Stimulated activated CD4-positive, alpha-beta T cell treated with anti-CD3 and anti-CD28 coated beads, Interleukin-2, amount 100 ng/mL, for 48 hours (primary cell): ENCODE measurements around the gene ARHGEF5.
"Not testable (repeated sequence)": the region's sequence is repeated elsewhere in the genome, so short reads cannot be mapped to it uniquely, and the experiment has no call there.

Experiments
- DNase-seq, 2 donors: peaks; one replicate each; pipeline ENCODE4 v3.0.0-alpha.2; 2020

ARHGEF5 gene

GRCh38 chr7:144384555-144385245, 29.5 kb downstream of the ARHGEF5 start:
- peak; percentile 31 to 35 for DNase-seq

- DNase-seq = no peak
These were observed 31.5 kb downstream of the ARHGEF5 start for GRCh38 chr7:144386741-144387140.

DNA sequence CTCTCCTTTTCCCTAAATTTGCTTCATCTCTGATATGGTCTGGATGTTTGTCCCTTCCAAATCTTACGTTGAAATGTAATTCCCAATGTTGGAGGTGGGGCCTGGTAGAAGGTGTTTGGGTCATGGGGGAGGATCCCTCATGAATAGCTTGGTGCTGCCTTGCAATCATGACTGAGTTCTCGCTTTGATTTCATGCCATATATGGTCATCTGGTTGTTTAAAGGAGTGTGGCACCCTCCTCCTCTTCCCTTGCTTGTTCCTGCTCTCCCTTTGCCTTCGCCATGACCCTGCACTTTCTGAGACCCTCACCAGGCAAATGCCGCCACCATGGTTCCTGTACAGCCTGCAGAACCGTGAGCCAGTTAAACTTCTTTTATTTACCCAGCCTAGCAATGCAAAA, 33.7 kb downstream of the ARHGEF5 start:
- DNase-seq = no peak

DNA sequence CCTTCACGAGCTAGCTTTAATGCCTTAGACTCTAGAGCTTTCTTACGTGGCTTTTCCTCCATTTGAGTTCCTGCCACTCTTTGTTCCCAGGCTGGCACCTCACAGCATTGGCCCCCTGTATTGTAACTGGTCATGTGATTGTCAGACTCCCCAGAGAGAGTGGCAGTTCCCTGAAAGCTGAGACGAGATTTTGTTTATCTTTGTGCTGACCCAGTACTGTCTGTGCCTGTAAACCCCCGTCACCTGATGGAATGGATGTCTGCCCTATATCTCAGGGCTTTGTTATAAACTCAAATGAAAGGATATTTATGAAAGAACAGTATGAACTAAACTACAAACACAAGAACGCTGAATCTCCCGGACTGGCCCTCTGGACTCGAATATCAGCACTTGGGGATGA, 35.3 kb downstream of the ARHGEF5 start:
- no peak for DNase-seq

- DNase-seq = no peak
These were observed 35.8 kb downstream of the ARHGEF5 start for GRCh38 chr7:144391014-144391413.

DNA sequence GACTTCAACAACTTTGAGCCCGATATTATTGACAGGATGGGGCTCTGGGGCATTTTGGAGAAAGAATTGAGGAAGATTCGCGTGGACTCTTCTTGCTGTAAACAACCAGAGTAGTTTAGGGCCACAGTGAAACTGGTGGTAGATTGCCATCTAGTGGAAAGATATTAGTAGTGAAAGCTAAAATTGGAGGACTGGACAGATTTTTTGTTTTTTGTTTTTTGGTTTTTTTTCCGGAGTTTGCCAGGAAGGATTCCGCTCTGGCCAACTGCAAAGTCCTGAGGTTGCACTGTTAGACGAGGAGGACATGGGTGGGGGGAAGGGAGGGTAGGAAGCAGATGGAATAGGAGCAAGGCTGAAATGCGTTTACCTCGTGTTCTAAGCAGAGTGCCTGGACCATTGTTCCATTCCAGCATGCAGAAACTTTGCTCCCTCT, 36.6 kb downstream of the ARHGEF5 start:
- DNase-seq = no peak

- no peak for DNase-seq
These were observed 41.9 kb downstream of the ARHGEF5 start for GRCh38 chr7:144397086-144397485.

- DNase-seq = no peak
These were observed 43.1 kb downstream of the ARHGEF5 start for GRCh38 chr7:144398291-144398690.

GRCh38 chr7:144398911-144399310, 43.7 kb downstream of the ARHGEF5 start:
- DNase-seq = no peak

DNA sequence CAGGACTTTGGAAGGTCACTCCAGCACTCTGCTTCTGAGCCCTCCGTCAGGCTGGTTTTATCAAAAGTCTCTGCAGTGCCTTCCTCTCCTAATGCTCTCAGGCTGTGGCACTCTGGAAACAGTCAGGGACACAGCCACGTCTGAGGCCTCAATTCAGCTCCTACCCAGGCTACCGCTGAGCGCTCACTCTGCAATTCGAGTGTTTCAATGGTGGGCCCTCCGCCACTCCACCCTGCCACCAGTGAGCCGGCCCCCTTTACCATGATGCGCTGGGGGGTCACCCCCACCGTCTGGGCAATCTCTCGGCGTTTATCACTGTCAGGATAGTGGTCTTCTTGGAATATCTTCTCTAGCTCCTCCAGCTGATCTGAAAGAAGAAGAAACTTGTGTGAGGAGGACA, 44.7 kb downstream of the ARHGEF5 start:
- no peak for DNase-seq

GRCh38 chr7:144401490-144401889, 46.3 kb downstream of the ARHGEF5 start:
- no peak for DNase-seq

DNA sequence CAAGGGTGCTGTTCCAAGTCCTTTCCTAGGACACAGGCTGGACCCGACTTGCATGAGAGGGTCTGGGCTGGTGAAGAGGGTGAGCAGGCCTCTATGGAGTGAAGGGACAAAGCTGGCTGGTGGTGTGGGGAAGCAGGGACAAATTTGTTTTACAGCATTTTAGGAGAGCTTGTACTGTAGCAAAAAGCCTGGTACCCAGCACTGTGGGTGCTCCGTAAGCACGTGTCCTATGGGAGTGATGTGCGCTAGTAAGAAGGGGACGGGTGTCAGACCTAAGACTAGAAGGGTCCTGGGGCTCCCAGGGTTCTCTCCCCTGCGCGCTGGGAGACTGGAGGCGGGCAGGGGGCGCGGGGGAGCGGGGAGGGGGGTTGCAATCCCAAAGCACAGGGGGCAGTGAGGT, 47.9 kb downstream of the ARHGEF5 start:
- no peak for DNase-seq

DNA sequence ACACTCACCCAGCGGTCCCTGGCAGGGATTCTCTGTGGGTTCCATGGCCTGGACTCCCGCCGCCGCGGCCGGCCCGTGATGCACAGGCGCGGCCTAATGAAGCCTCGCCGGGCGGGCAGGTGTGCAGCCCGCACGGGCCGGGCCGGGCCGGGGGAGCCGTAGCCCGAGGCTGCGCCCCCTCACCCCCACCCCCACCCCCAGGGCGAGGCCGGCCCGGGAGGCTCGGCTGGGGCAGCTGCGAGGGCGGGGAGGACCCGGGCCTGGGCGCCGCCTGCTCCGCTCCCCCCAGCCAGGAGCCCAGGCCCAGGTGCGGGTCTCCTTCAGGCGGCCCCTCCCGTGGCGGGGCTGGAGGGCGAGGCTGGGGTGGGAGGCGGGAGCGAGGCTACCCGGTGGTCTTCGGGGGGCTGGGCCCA, 48.5 kb downstream of the ARHGEF5 start, which contains the start of gene NOBOX:
Gene NOBOX, minus strand, starts transcription at position 45 of the 413 bp plus-strand sequence.
- DNase-seq = no peak

GRCh38 chr7:144404946-144405345, 49.7 kb downstream of the ARHGEF5 start:
- DNase-seq = no peak

GRCh38 chr7:144407266-144407931, 52.2 kb downstream of the ARHGEF5 start:
- DNase-seq = no peak

DNA sequence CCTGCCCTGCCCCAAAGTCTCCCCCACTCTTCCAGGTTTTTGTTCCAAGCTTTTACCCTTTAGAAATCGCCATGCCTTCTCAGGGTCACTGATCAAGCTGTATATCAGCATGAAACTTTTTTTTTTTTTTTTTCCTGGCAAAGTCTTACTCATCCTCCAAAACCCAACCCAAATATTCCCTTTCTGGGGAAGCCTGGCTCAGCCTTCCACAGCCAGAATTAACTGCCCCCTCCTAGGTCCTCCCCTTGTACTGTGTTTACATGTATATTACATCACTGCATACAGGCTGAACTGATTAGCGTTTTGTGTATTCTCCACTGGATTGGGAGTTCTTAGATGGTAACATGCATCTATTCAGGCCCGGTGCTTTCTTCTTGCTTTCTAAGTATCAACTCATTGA, 52.9 kb downstream of the ARHGEF5 start:
- DNase-seq = no peak

GRCh38 chr7:144410441-144410840, 55.2 kb downstream of the ARHGEF5 start:
- DNase-seq = no peak

DNA sequence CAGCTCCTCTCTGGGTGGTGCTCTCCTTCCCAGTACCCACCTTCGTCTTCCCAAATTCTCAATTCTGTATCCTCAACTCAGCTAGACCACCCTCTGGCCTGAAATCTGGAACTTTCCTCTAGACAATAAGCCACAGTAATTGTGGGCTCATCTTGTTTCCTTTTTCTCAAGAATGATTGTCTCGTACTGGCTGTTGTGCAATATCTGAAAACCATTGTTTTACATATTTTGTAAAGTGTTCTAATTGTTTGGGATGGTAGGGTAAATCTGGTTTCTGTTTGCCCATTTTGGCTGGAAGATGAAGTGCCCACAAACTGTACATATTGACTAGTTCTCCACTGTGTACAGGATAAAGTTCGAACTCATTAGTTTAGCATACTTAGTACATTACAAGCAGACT, 59.6 kb downstream of the ARHGEF5 start:
- DNase-seq = no peak

DNA sequence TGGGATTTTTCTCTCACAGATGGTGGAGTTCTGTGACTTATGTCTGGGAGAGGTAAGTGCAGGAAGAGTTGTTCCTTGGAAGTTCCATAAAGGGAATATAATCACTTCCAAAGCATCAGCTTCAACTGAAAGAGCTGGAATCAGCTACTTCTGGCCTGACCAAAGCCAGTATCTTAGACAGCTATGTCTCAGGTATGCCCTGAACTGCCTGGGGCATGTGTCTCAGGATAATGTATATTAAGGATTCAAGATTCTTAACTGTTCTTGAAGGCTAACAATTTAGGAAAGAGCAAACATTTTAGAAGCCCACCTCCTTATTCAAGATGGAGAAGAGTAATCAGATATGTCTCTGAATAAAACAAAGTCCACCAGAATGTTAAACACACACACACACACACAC, 60.7 kb downstream of the ARHGEF5 start:
- DNase-seq = no peak

DNA sequence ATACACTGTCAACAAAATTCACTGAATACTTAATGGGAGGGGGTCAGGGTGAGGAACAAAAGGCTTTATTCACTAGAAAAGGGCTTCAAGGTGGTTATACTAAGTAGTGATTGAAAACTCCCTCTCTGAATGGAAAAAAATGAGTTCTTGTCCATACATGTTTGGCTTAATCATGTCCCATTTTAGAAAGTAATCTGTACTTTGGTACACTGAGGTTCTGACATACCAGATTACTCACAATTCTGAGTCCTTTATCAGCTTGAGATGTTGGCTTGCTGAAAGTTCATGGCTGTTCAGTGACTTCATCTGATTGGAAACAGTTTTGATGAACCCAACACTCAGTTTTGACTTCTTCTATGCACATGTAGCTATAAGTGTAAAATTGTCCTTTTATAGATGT, 61.1 kb downstream of the ARHGEF5 start:
- no peak for DNase-seq

DNA sequence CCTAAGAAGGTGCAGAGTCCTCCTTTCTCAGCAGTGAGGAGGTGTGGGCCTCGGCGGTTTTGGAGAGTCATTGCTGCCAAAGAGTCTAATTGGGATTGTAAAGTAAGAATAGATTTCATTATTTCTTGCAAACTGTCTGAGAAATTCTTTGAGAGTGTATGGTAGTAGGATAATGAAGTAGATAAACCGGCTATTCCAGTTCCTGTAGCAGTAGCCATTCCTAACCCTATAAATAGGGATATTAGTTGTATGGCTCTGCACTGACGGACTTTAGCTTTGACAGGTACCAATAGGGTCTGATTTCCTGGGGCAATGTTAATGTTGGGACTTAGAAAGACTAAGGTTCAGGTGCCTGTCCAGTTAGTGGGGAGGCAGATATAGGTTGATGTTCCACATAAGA, 63.7 kb downstream of the ARHGEF5 start:
- DNase-seq = not testable (repeated sequence)

- DNase-seq = not testable (repeated sequence)
These were observed 72.3 kb downstream of the ARHGEF5 start for GRCh38 chr7:144427539-144427938.

DNA sequence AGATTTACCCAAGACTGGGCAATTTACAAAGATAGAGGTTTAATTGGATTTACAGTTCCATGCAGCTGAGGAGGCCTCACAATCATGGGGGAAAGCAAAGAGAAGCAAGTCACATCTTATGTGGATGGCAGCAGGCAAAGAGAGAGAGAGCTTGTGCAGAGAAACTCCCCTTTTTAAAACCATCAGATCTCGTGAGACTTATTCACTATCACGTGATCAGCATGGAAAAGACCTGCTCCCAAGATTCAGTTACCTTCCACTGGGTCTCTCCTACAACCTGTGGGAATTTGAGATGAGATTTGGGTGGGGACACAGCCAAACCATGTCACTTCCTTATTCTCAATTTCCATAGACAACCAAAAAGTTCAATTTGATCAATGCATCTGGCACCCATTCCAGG, 73.2 kb downstream of the ARHGEF5 start:
- DNase-seq = no peak
